NCI-H1694 treated with DMSO at 0.1 percent for 48 hours (cell line): ENCODE results near the gene DNAH14.
"Not testable (repeated sequence)": the region's sequence is repeated elsewhere in the genome, so short reads cannot be mapped to it uniquely, and the experiment has no call there.

Experiments
- DNase-seq: peaks from one replicate; lab custom pipeline; 2025; lab: John Stamatoyannopoulos, UW

Gene DNAH14

DNA sequence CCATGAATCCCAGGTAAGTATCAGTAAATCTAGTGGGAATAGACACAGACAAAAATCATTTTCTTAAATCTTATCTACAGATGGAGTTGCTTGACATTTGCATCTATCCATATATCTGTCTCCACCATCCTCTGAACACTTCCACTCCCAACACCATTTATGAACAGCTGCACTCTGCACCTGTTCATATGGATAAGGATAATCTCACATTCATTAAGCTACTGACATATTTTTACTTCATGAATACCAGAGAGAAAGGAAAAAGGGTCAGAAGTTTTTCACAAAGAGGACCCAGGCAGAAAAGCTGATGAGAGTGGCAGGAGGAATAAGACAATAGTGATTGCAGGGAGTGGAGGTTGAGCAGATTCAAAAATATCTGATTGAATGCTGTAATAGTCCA, 222.6 kb downstream of the DNAH14 start:
- DNase-seq = no peak

DNA sequence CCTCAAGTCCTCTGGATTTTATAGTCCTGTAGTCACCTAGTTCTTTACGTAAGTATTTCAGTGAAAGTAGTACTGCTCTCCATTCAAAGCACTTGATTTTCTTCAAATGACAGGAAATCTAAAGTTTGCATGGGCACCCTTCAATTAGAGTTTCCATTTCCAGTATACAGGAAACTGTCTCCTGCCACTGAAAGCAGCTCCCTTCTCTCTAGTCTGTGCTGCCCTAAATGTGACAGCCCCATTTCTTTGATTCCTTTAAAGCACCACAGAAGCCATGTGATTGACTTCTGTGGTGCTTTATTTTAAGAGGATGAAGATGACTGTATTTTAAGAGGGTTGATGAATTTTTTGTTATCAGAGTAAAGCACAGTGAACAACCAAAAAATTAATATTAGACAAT, 226.1 kb downstream of the DNAH14 start:
- DNase-seq = no peak

DNA sequence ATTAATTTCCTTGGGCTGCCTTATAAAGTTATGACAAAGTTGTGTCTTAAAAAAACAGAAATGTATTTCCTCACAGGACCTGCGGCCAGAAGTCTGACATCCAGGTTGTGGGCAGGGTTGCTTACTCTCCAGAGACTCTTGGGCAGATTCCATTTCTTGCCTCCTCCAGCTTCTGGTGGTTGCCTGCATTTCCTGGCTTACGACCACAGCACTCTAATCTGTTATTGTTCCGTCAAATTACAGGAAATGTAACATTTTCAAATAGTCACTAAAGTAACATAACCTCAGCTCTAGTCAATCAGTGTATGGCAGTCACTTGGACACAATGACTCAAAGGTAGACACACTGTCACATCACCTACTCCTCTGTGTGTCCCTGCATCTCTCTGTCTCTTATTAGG, 226.8 kb downstream of the DNAH14 start:
- no peak for DNase-seq

DNA sequence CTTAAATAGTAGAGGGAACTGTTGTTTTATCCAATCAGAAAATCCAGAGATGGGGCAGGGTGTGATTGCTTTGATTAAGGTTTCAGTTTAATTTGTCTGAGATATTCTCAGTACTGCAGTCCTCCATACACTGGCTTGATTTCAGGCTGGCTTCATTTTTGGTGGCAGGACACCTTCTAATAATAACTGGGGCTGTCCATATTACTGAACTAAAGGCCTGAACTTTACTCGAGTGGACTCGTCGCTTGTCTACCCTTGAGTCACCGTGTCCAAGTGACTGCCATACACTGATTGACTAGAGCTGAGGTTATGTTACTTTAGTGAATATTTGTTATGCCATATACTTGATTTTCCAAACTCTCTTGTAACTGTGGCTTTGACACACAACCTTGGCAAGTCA, 228.8 kb downstream of the DNAH14 start:
- no peak for DNase-seq

DNA sequence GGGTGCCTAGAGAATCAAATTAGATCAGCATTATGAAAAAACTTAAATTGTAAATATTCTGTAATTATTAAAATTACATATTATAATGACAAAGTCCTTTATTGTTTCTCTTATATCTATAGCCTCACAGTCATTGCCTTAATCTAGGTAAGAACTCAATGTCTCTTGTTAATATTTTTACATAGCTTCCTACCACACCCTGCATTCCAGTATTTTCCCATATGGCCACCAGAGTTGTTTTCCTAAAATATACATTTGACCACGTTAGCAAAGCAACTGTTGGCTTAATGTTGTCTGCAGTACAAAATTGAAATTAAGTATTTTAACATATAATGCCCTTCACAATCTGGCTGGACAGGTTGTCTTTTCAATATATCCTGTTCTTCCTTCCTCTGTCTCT, 230.3 kb downstream of the DNAH14 start:
- no peak for DNase-seq

DNA sequence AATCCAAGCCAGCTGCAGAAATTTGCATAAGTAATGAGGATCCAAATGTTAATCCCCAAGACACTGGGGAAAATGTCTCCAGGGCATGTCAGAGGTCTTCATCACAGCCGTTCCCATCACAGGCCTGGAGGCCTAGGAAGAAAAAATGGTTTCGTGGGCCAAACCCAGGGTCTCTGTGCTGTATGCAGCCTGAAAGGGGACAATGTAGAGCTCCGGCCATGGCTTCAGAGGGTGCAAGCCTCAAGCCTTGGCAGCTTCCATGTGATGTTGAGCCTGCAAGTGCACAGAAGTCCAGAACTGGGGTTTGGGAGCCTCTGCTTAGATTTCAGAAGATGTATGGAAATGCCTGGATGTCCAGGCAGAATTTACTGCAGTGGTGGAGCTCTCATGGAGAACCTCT, 247.9 kb downstream of the DNAH14 start:
- DNase-seq = not testable (repeated sequence)

DNA sequence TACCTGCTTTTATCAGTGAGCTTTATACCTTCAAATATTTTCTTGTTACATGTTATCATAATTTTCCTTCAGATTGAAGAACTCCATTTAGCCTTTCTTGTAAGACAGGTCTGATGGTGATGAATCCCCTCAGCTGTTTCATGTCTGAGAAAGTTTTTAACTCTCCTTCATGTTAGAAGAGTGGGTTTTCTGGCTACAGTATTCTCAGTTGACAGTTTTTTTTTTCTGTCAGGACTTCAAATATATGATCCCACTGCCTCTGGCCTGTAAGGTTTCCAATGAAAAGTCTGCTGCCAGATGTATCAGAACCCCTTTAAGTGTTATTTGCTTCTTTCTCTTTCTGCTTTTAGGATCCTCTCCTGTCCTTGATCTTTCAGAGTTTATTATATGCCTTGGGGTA, 250.2 kb downstream of the DNAH14 start:
- DNase-seq = no peak

DNA sequence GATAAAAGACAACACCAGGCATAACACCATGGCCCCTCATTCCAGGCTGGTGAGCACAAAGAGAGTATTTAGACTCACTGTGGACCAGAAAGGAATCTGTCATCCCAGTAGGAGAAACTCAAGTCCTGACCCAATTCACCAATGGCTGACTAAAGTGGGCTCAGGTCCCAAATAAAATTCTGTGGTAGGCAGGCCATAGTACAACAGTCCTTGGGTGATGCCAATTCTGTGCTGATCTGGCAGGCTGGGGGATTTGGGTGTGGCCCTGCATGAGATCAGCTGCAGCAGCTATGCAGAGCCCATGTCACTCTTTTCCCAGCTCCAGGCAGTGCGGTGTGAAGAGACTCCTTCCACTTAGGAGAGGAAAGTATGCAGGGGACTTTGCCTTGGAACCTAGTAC, 253.2 kb downstream of the DNAH14 start:
- no peak for DNase-seq

DNA sequence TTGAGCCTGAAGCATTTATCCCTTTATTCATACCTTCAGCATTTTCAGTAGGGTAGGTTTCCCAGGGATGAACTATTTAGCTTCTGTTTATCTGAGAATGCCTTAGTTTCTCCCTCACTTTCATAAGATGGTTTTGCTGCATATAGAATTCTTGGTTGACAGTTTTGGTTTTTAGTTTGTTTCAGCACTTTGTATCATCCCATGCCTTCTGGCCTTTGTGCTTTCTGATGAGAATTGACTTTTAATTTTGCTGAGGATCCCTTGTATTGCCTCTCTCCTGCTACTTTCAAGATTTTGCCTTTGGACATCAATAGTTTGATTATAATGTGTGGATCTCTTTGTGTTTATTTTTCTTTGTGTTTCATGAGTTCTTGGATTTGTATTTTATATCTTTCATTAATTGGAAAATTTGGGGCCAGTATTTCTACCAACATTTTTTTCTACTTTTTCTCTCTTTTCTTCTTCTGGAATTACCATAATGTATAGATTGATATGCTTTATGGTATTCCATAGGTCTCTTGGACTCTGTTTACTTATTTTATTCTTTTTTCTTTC, 261.8 kb downstream of the DNAH14 start:
- no peak for DNase-seq

DNA sequence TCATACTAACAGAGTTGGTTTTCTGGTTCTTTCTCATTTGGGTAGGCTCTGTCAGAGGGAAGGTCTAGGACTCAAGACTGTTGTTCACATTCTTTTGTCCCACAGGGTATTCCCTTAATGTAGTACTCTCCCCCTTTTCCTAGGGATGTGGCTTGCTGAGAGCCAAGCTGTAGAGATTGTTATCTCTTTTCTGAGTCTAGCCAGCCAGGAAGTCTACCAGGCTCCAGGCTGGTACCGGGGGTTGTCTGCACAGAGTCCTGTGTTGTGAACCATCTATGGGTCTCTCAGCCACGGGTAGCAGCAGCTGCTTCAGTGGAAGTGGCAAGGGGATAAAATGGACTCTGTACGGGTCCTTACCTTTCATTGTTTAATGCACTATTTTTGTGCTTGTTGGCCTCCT, 272.0 kb downstream of the DNAH14 start:
- DNase-seq = no peak

DNA sequence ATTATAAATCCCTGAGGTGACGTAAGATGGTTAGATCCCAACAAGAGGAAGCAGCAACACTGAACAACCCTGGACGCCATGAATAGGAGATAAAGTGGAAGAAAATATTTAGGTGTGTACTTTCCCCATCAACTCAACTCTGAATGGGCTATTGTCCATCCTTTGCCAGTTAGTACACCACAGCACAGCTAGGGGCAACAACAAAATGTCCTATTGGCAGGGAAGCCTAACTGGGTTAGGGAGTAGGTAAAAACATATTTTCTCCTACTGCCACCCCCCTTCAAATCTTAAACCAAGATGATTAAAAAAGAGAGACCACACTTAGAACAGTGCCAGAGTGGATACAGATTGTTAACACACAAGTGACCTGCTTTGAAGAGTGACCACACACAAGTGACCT, 278.3 kb downstream of the DNAH14 start:
- DNase-seq = no peak

DNA sequence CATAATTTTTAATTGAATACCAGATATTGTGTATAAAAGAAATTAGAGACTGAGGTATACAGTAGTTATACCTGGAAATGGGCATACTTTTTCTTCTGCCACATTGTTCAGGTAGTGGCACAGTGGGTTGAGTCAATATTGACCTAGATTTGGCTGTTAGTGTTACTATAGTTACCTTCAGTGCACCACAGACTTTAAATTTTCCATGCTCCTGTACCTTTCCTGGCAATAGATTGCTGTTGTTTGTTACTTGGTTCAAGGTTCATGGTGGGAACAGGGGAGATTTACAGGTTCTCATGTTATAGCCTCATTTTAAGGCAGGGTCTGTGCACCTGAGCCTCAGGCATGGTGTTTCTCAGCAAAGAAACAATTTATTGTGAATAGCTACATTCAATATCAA, 279.7 kb downstream of the DNAH14 start:
- DNase-seq = no peak

DNA sequence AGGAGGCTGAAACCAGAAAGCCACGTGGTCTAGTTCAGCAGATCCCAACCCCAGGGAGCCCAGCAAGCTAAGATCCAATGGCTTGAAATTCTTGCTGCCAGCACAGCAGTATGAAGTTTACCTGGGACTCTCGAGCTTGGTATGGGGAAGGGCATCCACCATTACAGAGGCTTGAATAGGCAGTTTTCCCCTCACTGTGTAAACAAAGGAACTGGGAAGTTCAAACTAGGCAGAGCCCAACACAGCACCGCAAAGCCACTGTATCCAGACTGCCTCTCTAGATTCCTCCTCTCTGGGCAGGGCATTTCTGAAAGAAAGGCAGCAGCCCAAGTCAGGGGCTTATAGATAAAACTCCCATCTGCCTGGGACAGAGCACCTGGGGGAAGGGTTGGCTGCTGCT, 280.7 kb downstream of the DNAH14 start:
- not testable (repeated sequence) for DNase-seq

DNA sequence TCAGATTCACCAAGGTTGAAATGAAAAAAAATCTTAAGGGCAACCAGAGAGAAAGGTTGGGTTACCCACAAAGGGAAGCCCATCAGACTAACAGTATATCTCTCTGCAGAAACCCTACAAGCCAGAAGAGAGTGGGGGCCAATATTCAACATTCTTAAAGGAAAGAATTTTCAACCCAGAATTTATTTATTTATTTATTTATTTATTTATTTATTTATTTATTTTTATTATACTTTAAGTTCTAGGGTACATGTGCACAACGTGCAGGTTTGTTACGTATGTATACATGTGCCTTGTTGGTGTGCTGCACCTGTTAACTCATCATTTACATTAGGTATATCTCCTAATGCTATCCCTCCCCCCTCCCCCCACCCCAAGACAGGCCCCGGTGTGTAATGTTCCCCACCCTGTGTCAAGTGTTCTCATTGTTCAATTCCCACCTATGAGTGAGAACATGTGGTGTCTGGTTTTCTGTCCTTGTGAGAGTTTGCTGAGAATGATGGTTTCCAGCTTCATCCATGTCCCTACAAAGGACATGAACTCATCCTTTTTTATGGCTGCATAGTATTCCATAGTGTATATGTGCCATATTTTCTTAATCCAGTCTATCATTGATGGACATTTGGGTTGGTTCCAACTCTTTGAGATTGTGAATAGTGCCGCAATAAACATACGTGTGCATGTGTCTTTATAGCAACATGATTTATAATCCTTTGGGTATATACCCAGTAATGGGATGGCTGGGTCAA, 282.4 kb downstream of the DNAH14 start:
- not testable (repeated sequence) for DNase-seq

DNA sequence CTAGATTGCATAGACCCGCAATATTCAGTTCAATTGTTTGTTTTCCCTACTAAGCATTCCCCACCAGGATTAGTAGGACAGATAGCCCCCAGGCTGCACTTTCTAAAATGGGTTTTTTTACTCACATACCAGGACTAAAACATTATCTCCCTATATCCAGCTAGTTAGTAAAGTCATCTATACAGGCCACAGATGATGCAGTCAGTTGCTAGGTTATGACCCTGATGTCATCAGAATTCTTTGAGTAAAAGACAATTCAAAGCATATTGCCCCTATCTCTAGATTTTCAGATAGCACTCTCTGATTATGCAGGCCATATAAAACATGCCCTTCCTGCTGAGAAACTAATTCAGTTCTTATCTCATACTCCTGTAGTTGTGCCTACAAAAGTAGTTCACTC, 294.8 kb downstream of the DNAH14 start:
- no peak for DNase-seq

DNA sequence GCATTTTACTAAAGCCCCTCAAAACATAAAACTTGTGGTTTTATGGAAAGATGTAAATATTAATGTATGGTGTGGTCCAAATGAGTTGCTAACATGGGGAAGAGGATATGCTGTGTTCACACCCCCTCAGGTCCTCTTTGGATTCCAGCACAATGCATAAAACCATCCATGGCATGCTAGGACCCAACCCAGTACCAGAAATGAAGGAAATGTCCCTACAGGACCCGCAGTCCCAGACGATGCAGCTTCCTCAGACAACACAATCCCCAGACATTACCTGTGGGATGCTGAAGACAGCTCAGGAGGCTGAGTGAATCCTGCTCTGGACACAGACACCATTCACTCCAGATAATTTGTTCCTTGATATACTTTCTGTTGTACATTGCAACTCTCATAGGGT, 296.2 kb downstream of the DNAH14 start:
- no peak for DNase-seq

DNA sequence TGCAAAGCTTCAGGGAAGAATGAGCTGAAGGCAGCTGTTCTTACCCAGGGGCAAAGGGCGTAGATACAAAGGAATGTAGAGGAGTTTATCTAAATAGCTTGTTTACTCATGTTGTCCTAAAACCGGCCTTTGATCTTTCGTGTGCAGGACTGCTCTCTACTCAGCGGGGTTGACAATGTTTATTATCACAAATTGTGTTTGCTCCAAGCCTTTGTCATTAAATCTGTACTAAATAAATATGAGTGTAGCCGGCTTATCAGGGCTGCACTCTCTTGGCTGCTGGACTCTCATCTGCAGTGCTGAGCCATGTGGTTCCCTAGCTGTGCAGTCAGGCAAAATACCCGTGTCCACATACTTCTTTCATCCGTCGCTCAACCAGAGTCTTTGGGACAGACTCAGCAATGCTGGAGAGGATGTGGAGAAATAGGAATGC, 299.4 kb downstream of the DNAH14 start:
- no peak for DNase-seq

DNA sequence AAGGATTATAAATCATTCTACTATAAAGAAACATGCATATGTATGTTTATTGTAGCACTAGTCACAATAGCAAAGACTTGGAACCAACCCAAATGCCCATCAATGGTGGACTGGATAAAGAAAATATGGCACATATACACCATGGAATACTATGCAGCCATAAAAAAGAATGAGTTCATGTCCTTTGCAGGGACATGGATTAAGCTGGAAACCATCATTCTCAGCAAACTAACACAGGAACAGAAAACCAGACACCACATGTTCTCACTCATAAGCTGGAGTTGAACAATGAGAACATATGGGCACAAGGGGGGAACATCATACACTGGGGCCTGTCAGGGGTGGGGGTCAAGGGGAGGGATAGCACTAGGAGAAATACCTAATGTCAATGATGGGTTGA, 300.0 kb downstream of the DNAH14 start:
- DNase-seq = not testable (repeated sequence)

DNA sequence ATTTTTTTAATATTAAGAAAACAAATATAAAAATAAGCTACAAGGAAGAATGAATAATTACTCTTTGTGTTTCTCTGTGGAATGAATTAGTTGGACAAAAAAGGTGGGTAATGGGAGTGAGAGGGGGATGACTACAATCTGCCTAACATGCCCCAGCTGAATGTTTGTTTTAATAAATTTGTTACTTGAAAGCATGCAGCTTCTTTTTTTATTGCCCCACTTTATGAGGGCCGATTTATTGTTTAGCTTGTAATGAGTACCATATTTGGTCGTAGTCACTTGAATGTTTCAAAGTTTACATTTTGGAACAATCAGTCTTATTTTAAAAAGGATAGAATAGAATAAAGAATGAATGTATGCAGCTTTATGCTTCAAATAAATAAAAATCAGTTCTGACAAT, 301.0 kb downstream of the DNAH14 start:
- DNase-seq = no peak

DNA sequence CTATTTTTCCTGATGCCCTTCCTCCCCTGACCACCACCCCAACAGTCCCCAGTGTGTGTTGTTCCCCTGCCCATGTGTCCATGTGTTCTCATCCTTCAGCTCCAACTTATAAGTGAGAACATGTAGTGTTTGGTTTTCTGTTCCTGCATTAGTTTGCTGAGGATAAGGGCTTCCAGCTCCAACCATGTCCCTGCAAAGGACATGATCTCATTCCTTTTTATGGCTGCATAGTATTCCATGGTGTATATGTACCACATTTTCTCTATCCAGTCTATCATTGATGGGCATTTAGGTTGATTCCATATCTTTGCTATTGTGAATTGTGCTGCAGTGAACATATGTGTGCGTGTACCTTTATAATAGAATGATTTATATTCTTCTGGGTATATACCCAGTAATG, 303.5 kb downstream of the DNAH14 start:
- DNase-seq = not testable (repeated sequence)

DNA sequence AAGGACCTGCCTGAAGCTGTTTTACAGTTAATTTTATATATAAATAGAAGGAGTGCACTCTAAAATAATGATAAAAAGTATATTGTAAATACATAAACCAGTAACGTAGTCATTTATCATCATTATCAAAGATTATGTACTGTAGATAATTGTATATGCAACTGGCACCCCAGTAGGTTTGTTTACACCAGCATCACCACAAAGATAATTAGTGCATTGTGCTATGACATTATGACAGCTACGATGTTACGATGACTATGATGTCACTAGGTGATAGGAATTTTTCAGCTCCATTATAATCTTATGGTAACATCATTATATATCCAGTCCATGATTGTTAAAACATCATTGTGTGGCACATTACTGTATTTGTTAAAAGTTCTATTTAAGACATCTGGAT, 313.1 kb downstream of the DNAH14 start:
- DNase-seq = no peak

DNA sequence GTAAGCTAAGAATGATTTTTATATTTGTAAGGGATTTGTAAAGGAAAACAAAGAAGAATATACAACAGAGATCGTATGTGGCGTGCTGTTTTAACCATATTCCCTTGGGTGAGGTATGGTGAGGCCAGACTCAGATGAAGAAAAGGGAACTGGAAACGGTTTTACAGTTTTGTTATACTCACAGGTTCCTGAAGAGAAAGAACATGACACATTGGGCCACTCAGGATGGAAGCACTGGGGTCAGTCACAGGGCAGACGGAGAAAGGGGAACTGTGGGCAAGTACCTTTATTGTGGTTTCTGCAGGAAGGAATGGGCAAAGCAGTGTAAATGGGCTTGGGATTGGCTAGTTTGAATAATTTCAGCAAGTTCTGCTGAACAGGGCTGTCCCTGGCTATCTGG, 321.0 kb downstream of the DNAH14 start:
- DNase-seq = peak; percentile 6

DNA sequence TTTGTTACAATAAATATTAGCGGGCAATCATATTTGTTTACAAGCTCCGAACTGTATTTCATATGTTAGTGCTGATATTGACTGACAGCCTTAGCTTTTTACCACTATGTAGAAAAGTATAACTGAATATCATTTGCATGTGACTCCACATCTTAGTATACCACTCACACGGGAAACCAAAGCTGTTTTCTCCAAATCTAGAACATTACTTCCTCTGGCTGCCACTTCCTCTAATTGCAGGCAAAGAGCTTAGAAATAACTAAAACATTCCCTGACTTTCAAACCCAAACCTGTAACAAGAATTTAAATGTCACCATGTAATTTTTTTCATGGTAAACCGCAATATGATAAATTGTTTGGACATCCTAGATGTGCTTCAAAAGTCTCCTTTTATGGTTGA, 323.7 kb downstream of the DNAH14 start:
- no peak for DNase-seq

DNA sequence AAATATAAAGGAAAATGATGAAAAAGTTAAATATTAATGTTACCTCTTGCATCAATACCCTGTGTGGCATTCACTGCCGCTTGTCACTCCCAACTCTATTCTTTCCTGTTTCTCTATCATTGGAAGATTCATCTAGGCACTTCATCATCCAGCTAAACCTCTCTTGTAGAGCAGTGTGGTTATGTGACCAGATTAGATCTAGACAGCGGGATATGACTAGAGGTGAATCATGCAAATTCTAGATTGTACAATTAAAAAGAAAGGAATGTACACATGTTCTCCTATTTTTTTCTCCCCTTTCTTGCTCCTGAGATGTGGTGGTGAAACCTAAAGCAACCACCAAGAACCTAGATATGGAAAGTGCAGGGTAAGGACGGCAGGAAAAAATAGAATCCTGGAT, 324.3 kb downstream of the DNAH14 start:
- no peak for DNase-seq
